ENCODE data around the gene ITPK1. TPM values are rescaled to one million over a fixed set of nuclear protein-coding genes. Genes with fewer than 3 reads are reported as not detected.

The ITPK1 gene
- polyA plus RNA-seq, 1 of the 3 experiments (the other 2 are of a cell fraction) = 23.2 TPM

DNA sequence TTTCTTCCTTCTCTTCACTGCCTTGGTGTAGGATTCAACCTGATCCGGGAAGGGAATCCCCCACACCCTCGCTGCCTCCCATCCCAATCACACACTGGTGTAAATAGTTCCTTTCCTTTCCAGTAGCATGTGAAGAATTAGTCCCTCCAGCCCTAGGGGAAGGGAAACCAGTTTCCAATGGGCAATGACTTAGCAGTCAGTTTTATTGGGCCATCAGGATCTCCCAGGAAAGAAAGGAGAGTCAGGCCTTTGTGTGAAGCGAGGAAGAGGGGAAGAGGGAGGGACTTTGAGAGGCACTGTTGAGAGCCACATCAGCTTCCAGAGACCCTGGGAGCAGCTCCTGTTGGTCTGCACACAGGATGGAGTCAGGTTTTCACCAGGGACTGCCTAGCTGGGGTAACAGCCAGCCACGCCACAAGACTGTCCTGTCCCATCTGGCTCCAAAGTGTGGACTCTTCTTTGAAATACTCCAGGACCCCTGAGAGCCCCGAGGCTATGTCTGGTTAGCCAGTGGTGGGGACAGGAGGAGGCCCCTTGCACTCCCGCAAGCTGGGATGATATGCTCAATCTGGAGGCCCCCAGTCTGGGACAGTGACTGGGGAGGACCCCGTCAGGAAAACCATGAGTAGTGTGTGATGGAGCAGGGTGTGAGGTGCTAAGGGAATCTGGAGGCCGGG, 41.1 kb upstream of the ITPK1 start:
- H4K20me1 ChIP-seq (ENCODE audit: insufficient read depth) = no peaks in the 10 kb centered on the region
- DNase-seq = no peak
- H3K27me3 ChIP-seq (ENCODE audit: insufficient read depth) = no peaks in the 10 kb centered on the region
- H3K79me2 ChIP-seq (ENCODE audit: insufficient read depth) = no peaks in the 10 kb centered on the region
- no peaks in the 10 kb centered on the region for H3K9me3 ChIP-seq
- 60% methylated on average over 7 of the region's 8 CpGs for WGBS (ENCODE audit: low lambda C conversion rate)
- H3F3A ChIP-seq (replicated peaks; ENCODE audit: insufficient read depth) = no peaks in the 10 kb centered on the region
- H3K4me3 ChIP-seq (ENCODE audit: low read depth in 2 of 2, low read length in 1 of 2) = no peak overlapping the region
- H3K36me3 ChIP-seq (replicated peaks in 1 of 2; ENCODE audit: control insufficient read depth in 1 of 2, insufficient read depth in 2 of 2, low read length in 1 of 2) = no peaks in the 10 kb centered on the region
- no peak overlapping the region for H3K9ac ChIP-seq
- H2AFZ ChIP-seq (ENCODE audit: low read depth) = no peak overlapping the region
- H3K27ac ChIP-seq (ENCODE audit: low read depth in 2 of 2, low read length in 1 of 2) = no peak overlapping the region
- no peaks in the 10 kb centered on the region for H3K9me2 ChIP-seq
- CTCF ChIA-PET = interaction anchor here (0.8 kb wide), 1 partner anchor 21 kb away, joined by 3 read pairs; no protein-coding TSS in a partner anchor
- POLR2A ChIA-PET = no interaction called here
- H3K4me2 ChIP-seq = no peak overlapping the region
- no peak for TF ChIP-seq FOXM1 (IDR thresholded peaks at IDR 0.05; ENCODE audit: low read depth)
- no peak for TF ChIP-seq RAD21 (IDR thresholded peaks at IDR 0.05; ENCODE audit: low read length)
- TF ChIP-seq EZH2phosphoT487 (IDR thresholded peaks at IDR 0.05; ENCODE audit: borderline replicate concordance, low read depth) = no peak
- TF ChIP-seq SMC3 (IDR thresholded peaks at IDR 0.05; ENCODE audit: low read depth, low read length) = no peak
- no peak for TF ChIP-seq FOXJ3 (CRISPR knock-in tag; IDR thresholded peaks at IDR 0.05)
- no peak for TF ChIP-seq ELF1 (IDR thresholded peaks at IDR 0.05)
- no peak for TF ChIP-seq YY1 (IDR thresholded peaks at IDR 0.05; ENCODE audit: low read depth)
- TF ChIP-seq, protein P1, sequence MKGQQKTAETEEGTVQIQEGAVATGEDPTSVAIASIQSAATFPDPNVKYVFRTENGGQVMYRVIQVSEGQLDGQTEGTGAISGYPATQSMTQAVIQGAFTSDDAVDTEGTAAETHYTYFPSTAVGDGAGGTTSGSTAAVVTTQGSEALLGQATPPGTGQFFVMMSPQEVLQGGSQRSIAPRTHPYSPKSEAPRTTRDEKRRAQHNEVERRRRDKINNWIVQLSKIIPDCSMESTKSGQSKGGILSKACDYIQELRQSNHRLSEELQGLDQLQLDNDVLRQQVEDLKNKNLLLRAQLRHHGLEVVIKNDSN (IDR thresholded peaks at IDR 0.05; ENCODE audit: borderline replicate concordance, low read depth) = no peak
- TF ChIP-seq JUND (IDR thresholded peaks at IDR 0.05) = no peak
- TF ChIP-seq, protein P2, sequence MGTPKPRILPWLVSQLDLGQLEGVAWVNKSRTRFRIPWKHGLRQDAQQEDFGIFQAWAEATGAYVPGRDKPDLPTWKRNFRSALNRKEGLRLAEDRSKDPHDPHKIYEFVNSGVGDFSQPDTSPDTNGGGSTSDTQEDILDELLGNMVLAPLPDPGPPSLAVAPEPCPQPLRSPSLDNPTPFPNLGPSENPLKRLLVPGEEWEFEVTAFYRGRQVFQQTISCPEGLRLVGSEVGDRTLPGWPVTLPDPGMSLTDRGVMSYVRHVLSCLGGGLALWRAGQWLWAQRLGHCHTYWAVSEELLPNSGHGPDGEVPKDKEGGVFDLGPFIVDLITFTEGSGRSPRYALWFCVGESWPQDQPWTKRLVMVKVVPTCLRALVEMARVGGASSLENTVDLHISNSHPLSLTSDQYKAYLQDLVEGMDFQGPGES (IDR thresholded peaks at IDR 0.05; ENCODE audit: low read depth, low read length) = no peak
- TF ChIP-seq RCOR1 (IDR thresholded peaks at IDR 0.05; ENCODE audit: low read length) = no peak
- TF ChIP-seq POLR2AphosphoS5 (IDR thresholded peaks at IDR 0.05; ENCODE audit: low read depth, low read length) = no peak
- TF ChIP-seq SIN3A (IDR thresholded peaks at IDR 0.05; ENCODE audit: borderline replicate concordance, low read depth, low read length) = no peak
- no peak for TF ChIP-seq GABPA (IDR thresholded peaks at IDR 0.05; ENCODE audit: low read depth)
- TF ChIP-seq TEAD4 (IDR thresholded peaks at IDR 0.05; ENCODE audit: borderline replicate concordance, insufficient read depth) = no peak
- TF ChIP-seq, protein P3, sequence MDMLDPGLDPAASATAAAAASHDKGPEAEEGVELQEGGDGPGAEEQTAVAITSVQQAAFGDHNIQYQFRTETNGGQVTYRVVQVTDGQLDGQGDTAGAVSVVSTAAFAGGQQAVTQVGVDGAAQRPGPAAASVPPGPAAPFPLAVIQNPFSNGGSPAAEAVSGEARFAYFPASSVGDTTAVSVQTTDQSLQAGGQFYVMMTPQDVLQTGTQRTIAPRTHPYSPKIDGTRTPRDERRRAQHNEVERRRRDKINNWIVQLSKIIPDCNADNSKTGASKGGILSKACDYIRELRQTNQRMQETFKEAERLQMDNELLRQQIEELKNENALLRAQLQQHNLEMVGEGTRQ (IDR thresholded peaks at IDR 0.05; ENCODE audit: borderline replicate concordance, low read depth, low read length) = no peak
- no peak for TF ChIP-seq NFIC (IDR thresholded peaks at IDR 0.05; ENCODE audit: borderline replicate concordance)
- H3K4me1 ChIP-seq (ENCODE audit: control insufficient read depth in 1 of 2, insufficient read depth in 2 of 2, low read depth in 1 of 2, low read length in 1 of 2) = peaks cover 0 to 10% of the 10 kb centered on the region in 2 experiments; a peak in 1 of 4 replicates

All from SK-N-SH (cell line).